Measurements from ENCODE around the gene NFX1. TPM values are rescaled to one million over a fixed set of nuclear protein-coding genes. Genes with fewer than 3 reads are reported as not detected.
A peak's percentile ranks its signal among the peaks of the same experiment; 100 is the strongest.

Gene NFX1
- total and polyA plus RNA-seq, 2 donors (not counting 1 experiment from before 2014, with no cell fraction given) = 30.2 to 39.5 TPM

GRCh38 chr9:33318781-33319180 lies 28.5 kb downstream of the NFX1 start:
- H3K36me3 ChIP-seq (ENCODE audit: control insufficient read depth, insufficient read depth, low read length) = peaks cover 19% of the 10 kb centered on the region
- H3K4me1 ChIP-seq (ENCODE audit: control insufficient read depth, extremely low read depth, insufficient read depth, low read length) = peaks cover 21% of the 10 kb centered on the region
- TF ChIP-seq CTCF (conservative IDR thresholded peaks at IDR 0.05 in 1 of 2, IDR thresholded peaks at IDR 0.05 in 1 of 2; ENCODE audit: low read depth in 1 of 2, low read length in 2 of 2) (no peak), EZH2 (IDR thresholded peaks at IDR 0.05; ENCODE audit: low read length, missing control alignments) (no peak)
- no peak overlapping the region for H3K9ac ChIP-seq (ENCODE audit: insufficient read depth, low read length)
- H3K4me3 ChIP-seq (replicated peaks in 1 of 4; ENCODE audit: control extremely low read depth in 1 of 4, insufficient read depth in 1 of 4, low read depth in 3 of 4, low read length in 4 of 4) = no peak overlapping the region
- H3K27me3 ChIP-seq (ENCODE audit: control insufficient read depth, insufficient read depth, low read length) = no peaks in the 10 kb centered on the region
- no peak overlapping the region for H2AFZ ChIP-seq (ENCODE audit: low read length)
- H3K27ac ChIP-seq (ENCODE audit: insufficient read depth, low read length) = peak overlapping the region; percentile 94
- no peaks in the 10 kb centered on the region for H4K20me1 ChIP-seq (ENCODE audit: control insufficient read depth, extremely low read depth, insufficient read depth, low read length)
- no peaks in the 10 kb centered on the region for H3K9me3 ChIP-seq (ENCODE audit: control insufficient read depth, insufficient read depth, low read depth, low read length)
- H3K4me2 ChIP-seq (ENCODE audit: extremely low read depth, insufficient read depth, low read length) = no peak overlapping the region
- DNase-seq (ENCODE audit: low read depth in 2 of 2) = no peak
- H3K79me2 ChIP-seq (ENCODE audit: control insufficient read depth, insufficient read depth, low read length) = no peaks in the 10 kb centered on the region

GRCh38 chr9:33320230-33320567 lies 29.9 kb downstream of the NFX1 start:
- Histone ChIP-seq H3K4me3 (replicated peaks in 1 of 4; ENCODE audit: control extremely low read depth in 1 of 4, insufficient read depth in 1 of 4, low read depth in 3 of 4, low read length in 4 of 4) (no peak overlapping the region), H3K36me3 (ENCODE audit: control insufficient read depth, insufficient read depth, low read length) (peaks cover 19% of the 10 kb centered on the region)
- TF ChIP-seq CTCF (conservative IDR thresholded peaks at IDR 0.05 in 1 of 2, IDR thresholded peaks at IDR 0.05 in 1 of 2; ENCODE audit: low read depth in 1 of 2, low read length in 2 of 2) (no peak), EZH2 (IDR thresholded peaks at IDR 0.05; ENCODE audit: low read length, missing control alignments) (no peak)

GRCh38 chr9:33320568-33321261 lies 30.4 kb downstream of the NFX1 start:
- H3K36me3 ChIP-seq (ENCODE audit: control insufficient read depth, insufficient read depth, low read length) = peaks cover 19% of the 10 kb centered on the region
- H3K4me2 ChIP-seq (ENCODE audit: extremely low read depth, insufficient read depth, low read length) = peak overlapping the region; percentile 86
- H3K4me1 ChIP-seq (ENCODE audit: control insufficient read depth, extremely low read depth, insufficient read depth, low read length) = peaks cover 21% of the 10 kb centered on the region
- H3K9me3 ChIP-seq (ENCODE audit: control insufficient read depth, insufficient read depth, low read depth, low read length) = no peaks in the 10 kb centered on the region
- no peaks in the 10 kb centered on the region for H4K20me1 ChIP-seq (ENCODE audit: control insufficient read depth, extremely low read depth, insufficient read depth, low read length)
- H3K4me3 ChIP-seq (replicated peaks in 1 of 4; ENCODE audit: control extremely low read depth in 1 of 4, insufficient read depth in 1 of 4, low read depth in 3 of 4, low read length in 4 of 4) = peak overlapping the region in 1 of 4 experiments; percentile 10
- H3K27me3 ChIP-seq (ENCODE audit: control insufficient read depth, insufficient read depth, low read length) = no peaks in the 10 kb centered on the region
- H2AFZ ChIP-seq (ENCODE audit: low read length) = no peak overlapping the region
- peak overlapping the region; percentile 25 for H3K9ac ChIP-seq (ENCODE audit: insufficient read depth, low read length)
- peak overlapping the region; percentile 94 for H3K27ac ChIP-seq (ENCODE audit: insufficient read depth, low read length)
- H3K79me2 ChIP-seq (ENCODE audit: control insufficient read depth, insufficient read depth, low read length) = no peaks in the 10 kb centered on the region
- TF ChIP-seq CTCF (conservative IDR thresholded peaks at IDR 0.05 in 1 of 2, IDR thresholded peaks at IDR 0.05 in 1 of 2; ENCODE audit: low read depth in 1 of 2, low read length in 2 of 2) (no peak), EZH2 (IDR thresholded peaks at IDR 0.05; ENCODE audit: low read length, missing control alignments) (no peak)
- DNase-seq (ENCODE audit: low read depth in 2 of 2) = peak; percentile 95 to 98

More at GRCh38 chr9:33320230-33320567, 29.9 kb downstream of the NFX1 start:
- H3K27ac ChIP-seq (ENCODE audit: insufficient read depth, low read length) = peak overlapping the region; percentile 94
- H3K27me3 ChIP-seq (ENCODE audit: control insufficient read depth, insufficient read depth, low read length) = no peaks in the 10 kb centered on the region
- no peaks in the 10 kb centered on the region for H4K20me1 ChIP-seq (ENCODE audit: control insufficient read depth, extremely low read depth, insufficient read depth, low read length)
- peak overlapping the region; percentile 86 for H3K4me2 ChIP-seq (ENCODE audit: extremely low read depth, insufficient read depth, low read length)
- no peaks in the 10 kb centered on the region for H3K9me3 ChIP-seq (ENCODE audit: control insufficient read depth, insufficient read depth, low read depth, low read length)
- no peaks in the 10 kb centered on the region for H3K79me2 ChIP-seq (ENCODE audit: control insufficient read depth, insufficient read depth, low read length)
- H3K9ac ChIP-seq (ENCODE audit: insufficient read depth, low read length) = peak overlapping the region; percentile 35
- H2AFZ ChIP-seq (ENCODE audit: low read length) = no peak overlapping the region
- H3K4me1 ChIP-seq (ENCODE audit: control insufficient read depth, extremely low read depth, insufficient read depth, low read length) = peaks cover 21% of the 10 kb centered on the region
- no peak for DNase-seq (ENCODE audit: low read depth in 2 of 2)

Data from fibroblast of lung (primary cell).